NCI-H446 treated with DMSO at 0.1 percent for 48 hours (cell line): ENCODE results near the gene CAMK1D.

Experiments
- DNase-seq: peaks from one replicate; lab custom pipeline; 2025; lab: John Stamatoyannopoulos, UW

Gene CAMK1D

DNA sequence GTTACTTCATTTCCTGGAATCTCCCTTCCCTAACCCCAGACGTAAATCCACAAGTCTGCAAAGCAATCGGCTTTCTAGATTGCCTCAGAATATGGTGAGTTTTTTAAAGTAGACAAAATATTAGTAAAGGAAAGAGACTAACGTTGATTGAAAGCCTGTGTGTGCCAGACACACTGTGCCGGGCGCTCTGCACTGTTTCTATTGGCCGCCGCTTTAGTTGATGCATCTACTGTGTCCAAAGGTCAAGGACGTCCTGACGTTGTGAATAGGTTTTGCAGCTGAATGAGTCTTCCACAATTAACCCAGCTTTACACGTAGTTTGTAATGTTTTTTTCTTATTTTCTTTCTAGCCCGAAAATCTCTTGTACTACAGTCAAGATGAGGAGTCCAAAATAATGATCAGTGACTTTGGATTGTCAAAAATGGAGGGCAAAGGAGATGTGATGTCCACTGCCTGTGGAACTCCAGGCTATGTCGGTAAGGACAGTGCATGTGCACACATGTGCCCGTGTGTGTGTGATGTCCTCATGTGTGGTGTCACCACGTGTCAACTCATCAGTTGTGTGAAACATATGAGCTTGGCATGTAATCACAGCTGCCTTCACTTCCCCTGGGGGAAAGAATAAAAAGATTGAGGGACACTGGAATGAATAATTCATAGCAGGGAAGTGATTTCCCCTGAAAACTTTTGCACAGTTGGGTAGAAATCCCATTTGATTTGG is 420.1 kb downstream of the CAMK1D start:
- DNase-seq, result no peak

DNA sequence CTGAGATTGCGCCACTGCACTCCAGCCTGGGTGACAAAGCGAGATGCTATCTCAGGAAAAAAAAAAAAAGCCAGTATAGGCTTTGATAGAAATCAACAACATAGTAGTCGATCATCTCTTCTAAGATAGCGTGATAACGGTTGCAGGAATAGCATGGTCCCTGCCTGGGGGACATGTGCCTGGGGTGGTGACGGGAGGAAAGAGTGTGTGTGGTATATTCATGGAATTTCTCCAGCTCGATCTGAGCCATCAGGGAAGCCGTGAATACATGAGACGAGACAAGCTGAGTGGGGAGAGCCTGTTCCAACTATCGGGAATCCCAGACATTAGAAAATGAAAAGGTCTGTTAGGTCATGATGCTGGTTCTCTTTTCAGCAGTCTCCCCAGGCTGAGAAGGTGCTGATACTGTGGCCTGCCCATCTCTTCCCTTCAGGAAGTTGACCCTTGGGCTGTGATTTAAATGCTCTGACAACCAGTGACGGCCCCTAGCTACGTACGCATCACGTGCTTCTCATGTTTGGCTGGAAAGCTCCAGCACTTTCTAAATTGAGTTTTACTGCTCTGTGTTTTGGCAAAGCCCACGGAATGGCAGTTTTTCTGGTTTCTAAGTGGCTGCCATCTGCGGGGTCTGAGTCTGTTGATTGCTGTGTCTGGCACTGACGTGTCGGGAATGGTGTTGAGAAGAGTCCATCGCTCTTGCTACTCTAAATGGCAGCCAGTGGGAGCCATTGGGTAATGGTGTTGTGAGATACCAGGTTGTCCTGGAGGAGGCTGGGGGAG is 422.8 kb downstream of the CAMK1D start:
- DNase-seq, result no peak

- DNase-seq, result no peak
Measured at GRCh38 chr10:12772797-12773587, 423.6 kb downstream of the CAMK1D start.

GRCh38 chr10:12774204-12774894 is 425.0 kb downstream of the CAMK1D start:
- DNase-seq, result no peak

GRCh38 chr10:12777840-12778585 is 428.7 kb downstream of the CAMK1D start:
- no peak for DNase-seq

- no peak for DNase-seq
Measured at GRCh38 chr10:12780634-12781601, 431.6 kb downstream of the CAMK1D start.

- no peak for DNase-seq
Measured at GRCh38 chr10:12781976-12782375, 432.6 kb downstream of the CAMK1D start.

DNA sequence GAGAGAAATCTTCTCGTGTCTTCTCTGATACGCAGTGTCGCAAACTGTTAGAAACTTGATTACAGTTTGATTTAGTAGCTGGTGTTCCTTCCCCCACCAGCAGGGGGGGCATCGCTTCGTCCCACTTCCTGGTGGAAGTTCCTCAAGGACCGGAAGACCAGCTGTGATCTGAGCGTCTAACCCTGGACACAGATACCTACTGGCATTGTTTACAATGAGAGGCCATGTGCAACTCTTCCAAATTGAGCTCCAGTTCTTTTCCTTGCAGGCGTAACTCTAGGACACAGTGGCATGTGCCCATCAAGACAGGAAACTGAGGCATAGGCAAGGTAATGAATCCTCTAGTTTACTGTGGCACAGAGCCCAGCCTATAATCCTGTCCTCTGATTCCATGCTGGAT is 433.2 kb downstream of the CAMK1D start:
- peak; percentile 7 for DNase-seq

GRCh38 chr10:12783293-12783692 is 433.9 kb downstream of the CAMK1D start:
- DNase-seq, result no peak

DNA sequence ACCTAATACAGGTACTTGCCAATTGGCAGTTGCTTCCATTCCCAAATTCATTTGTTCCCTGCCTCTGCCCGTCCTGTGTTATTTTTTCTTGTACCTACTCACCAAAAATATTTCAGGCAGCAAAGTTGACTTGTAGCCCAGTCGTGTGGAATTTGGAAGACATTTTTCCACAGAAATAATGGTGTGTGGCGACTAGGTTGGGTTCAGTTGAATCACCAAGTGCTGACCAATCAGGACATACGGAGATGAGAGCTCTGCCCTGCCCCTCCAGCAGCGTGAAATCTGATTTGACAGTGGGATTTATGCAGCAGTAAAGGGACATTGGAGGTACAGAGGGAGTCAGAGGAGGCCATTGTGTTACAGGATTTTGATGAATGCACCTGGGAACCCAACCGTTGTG is 435.3 kb downstream of the CAMK1D start:
- DNase-seq, result no peak

DNA sequence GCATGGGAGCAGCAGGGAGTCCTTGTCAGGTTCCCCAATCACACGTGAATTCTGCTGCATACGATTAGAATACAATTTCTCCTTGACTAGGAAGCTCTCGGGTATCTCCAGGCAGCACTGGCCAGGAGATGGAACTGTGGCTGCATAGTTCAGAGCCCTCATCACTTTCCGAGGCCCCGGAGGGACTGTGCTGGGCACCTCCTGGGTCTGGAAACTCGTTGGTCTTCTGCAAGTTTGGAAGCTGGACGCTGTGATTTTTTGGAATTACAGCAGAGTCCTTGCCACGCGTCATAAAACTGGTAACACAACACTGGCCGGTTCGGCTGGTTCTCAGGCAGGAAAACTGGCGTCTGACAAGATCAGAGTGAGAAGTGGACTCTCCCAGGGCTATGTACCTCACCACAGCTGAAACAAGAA is 436.1 kb downstream of the CAMK1D start:
- DNase-seq, result no peak

- no peak for DNase-seq
Measured at GRCh38 chr10:12787297-12787696, 437.9 kb downstream of the CAMK1D start.

- DNase-seq, result no peak
Measured at GRCh38 chr10:12788277-12788676, 438.9 kb downstream of the CAMK1D start.

GRCh38 chr10:12790270-12790669 is 440.9 kb downstream of the CAMK1D start:
- DNase-seq, result no peak

DNA sequence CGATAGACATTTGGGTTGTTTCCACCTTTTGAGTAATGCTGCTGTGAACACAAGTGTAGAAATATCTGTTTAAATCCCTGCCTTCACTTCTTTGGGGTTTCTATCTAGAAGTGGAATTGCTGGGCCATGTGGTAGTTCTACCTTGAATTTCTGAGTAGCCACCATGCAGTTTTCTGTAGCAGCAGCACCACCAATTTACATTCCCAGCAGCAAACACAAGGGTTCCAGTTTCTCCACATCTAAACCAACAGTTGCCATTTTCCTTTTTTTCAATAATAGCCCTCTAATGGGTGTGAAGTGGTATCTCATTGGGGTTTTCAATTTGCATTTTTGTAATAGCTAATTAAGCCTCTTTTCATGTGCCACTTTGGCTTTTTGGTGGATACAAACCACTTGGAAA is 442.4 kb downstream of the CAMK1D start:
- no peak for DNase-seq

- no peak for DNase-seq
Measured at GRCh38 chr10:12792889-12793556, 443.7 kb downstream of the CAMK1D start.

DNA sequence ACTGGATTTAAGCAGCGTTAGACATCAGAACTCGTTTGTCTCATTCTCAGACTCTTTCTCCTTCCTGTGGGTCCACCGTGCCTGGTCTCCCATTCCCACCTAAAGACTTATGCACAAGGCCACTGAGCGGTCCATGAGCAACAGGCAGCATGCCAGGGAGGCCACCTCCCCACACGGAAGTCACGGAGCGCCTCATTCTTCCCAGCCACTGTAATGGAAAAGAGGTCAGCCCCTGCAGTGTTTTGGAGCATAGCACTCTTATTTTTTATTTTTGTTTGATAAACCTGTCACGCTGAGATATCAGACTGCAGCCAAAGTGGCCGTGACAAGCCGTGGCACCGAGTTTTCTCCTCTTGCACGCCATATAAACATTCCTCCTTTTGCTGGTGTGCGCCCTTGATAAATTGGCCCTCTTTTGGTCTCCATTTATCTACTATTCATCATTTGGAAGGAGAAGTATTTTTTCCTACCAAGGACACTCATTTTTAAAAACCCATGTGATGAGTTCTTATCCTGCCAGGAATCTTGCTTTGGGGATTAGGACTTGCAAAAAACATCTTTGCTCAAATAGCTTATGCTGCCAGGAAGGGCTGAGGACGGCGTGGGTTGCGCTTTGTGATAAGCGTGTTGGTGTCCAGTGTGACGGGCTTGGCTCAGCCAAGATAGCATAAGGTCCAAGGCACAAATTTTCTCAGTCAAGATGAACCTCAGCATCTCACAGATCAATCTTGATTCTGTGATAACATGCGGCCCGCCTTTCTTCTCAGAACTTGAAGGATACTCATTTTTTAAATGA is 446.2 kb downstream of the CAMK1D start:
- DNase-seq, result no peak

DNA sequence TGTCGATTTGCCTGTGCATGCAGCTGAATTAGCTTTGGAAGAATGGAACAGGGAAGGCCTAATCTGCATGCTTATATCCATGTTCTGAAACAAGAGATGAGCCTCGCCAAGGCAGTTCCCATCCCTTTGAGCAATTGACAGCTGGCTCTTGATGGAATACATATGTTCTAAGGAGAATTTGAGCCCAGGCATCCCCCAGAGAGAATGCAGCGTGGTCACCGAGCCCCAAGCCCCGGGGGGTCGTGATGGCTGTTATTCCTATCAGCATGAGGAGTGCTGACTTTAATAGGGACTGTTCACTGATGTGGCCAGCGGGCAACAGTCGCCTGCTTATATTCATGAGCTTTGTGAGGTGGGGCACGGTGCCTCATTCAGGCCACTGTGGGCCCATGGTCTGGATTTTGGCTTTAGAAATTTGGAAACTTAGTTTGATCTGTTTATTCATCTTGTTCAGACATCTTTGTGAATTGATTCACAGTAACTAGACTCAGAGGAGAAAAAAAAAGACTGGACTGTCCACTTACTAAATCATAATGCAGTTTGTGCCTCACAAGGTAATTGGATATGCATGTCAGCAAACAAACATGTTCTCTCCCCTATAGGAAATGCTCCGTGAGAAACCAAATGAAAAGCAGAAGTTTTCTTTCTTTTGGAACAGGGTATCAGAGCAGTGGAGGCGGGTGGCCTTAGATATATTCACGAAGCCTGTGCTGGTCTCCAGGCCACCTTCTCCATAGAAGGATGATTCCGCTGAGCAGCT is 447.2 kb downstream of the CAMK1D start:
- no peak for DNase-seq
